Gastroesophageal sphincter (tissue), 4 donors: ENCODE measurements around the gene SLC4A8. TPM values are rescaled to one million over a fixed set of nuclear protein-coding genes. Genes with fewer than 3 reads are reported as not detected.

ENCODE experiments used
- ATAC-seq: fragments of 150-250 bp; one replicate; pipeline ENCODE4 v1.9.1; 2016; ENCODE audit warnings: mild to moderate bottlenecking, moderate library complexity
- H3K27ac ChIP-seq, 4 donors: fragments of 200-600 bp; sonication (generic) in 3 of 4; 1 replicate in 3 of 4; 2 replicates in 1 of 4; pipeline ENCODE4 v1.5.1; 2016 to 2019
- H3K27me3 ChIP-seq: fragments of 200-600 bp; sonication (generic); one replicate; pipeline ENCODE4 v1.5.1; 2019
- H3K36me3 ChIP-seq, 2 donors: fragments of 200-600 bp; sonication (generic); one replicate each; pipeline ENCODE4 v1.5.1; 2019; ENCODE audit warnings: control low read depth in 1 of 2
- H3K4me1 ChIP-seq, 3 donors: fragments of 200-600 bp; sonication (generic); 1 replicate in 2 of 3; 2 replicates in 1 of 3; pipeline ENCODE4 v1.5.1; 2016 to 2019; ENCODE audit warnings: control low read depth in 2 of 3
- H3K4me3 ChIP-seq, 2 donors: fragments of 200-600 bp; sonication (generic); one replicate each; pipeline ENCODE4 v1.5.1; 2019; ENCODE audit warnings: mild to moderate bottlenecking in 1 of 2, moderate library complexity in 1 of 2
- H3K9me3 ChIP-seq, 3 donors: fragments of 200-600 bp; sonication (generic); one replicate each; pipeline ENCODE4 v1.5.1; 2017 to 2019; ENCODE audit warnings: control low read depth in 2 of 3
- EP300 ChIP-seq: sonication (generic); formaldehyde crosslinking; IDR thresholded peaks from one replicate; pipeline ENCODE4 v1.6.1; 2017; ENCODE audit warnings: antibody characterized with exemption, mild to moderate bottlenecking
- POLR2A ChIP-seq, 2 donors: fragments of 450-650 bp; IDR thresholded peaks; one replicate each; pipeline ENCODE4 v1.6.1; 2017; ENCODE audit warnings: antibody characterized with exemption in 2 of 2, mild to moderate bottlenecking in 2 of 2, moderate library complexity in 1 of 2
- POLR2AphosphoS5 ChIP-seq: sonication (generic); formaldehyde crosslinking; IDR thresholded peaks from one replicate; pipeline ENCODE4 v1.6.1; 2017; ENCODE audit warnings: antibody characterized with exemption
- WGBS, 2 donors: methylation state at CpG; one replicate each; pipeline ENCODE4 v1.1.5; 2018; ENCODE audit warnings: low coverage in 1 of 2; 5-methylcytosine and 5-hydroxymethylcytosine counted together
- total RNA-seq, 4 donors: library from RNA; depleted of rRNA; stranded (reverse); fragments of >200 nt; gene quantifications; one replicate each; pipeline ENCODE4 v1.1.0, GENCODE V29; 2016
- TF ChIP-seq, protein P1 (sequence below), 4 experiments: fragments of 200-600 bp in 2 of 4; fragments of 450-650 bp in 2 of 4; sonication (generic) in 1 of 4; IDR thresholded peaks; one replicate each; pipeline ENCODE4 v1.5.1; 2017 to 2019; ENCODE audit warnings: antibody characterized with exemption in 4 of 4, mild to moderate bottlenecking in 2 of 4, moderate library complexity in 2 of 4

The SLC4A8 gene
- total RNA-seq, 4 donors from 2014 or later: 0.27 to 5.3 (median 0.76) TPM

GRCh38 chr12:51517800-51518199 is 93.2 kb downstream of the SLC4A8 start:
- TF ChIP-seq POLR2AphosphoS5 (no peak), POLR2A (IDR thresholded peaks at IDR 0.05) (no peak), EP300 (no peak)
- TF ChIP-seq, protein P1, sequence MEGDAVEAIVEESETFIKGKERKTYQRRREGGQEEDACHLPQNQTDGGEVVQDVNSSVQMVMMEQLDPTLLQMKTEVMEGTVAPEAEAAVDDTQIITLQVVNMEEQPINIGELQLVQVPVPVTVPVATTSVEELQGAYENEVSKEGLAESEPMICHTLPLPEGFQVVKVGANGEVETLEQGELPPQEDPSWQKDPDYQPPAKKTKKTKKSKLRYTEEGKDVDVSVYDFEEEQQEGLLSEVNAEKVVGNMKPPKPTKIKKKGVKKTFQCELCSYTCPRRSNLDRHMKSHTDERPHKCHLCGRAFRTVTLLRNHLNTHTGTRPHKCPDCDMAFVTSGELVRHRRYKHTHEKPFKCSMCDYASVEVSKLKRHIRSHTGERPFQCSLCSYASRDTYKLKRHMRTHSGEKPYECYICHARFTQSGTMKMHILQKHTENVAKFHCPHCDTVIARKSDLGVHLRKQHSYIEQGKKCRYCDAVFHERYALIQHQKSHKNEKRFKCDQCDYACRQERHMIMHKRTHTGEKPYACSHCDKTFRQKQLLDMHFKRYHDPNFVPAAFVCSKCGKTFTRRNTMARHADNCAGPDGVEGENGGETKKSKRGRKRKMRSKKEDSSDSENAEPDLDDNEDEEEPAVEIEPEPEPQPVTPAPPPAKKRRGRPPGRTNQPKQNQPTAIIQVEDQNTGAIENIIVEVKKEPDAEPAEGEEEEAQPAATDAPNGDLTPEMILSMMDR (IDR thresholded peaks at IDR 0.05): no peak
- no peak overlapping the region for H3K27ac ChIP-seq

GRCh38 chr12:51519755-51520154 is 95.1 kb downstream of the SLC4A8 start:
- TF ChIP-seq, protein P1 (IDR thresholded peaks at IDR 0.05): no peak
- TF ChIP-seq EP300 (no peak), POLR2AphosphoS5 (no peak), POLR2A (IDR thresholded peaks at IDR 0.05) (no peak)
- H3K36me3 ChIP-seq: no peaks in the 10 kb centered on the region
- WGBS, 2 donors: 91 to 100% methylated on average over 1 to 2 of the region's 2 CpGs
- H3K27me3 ChIP-seq: no peaks in the 10 kb centered on the region
- no peaks in the 10 kb centered on the region for H3K9me3 ChIP-seq
- no peak overlapping the region for H3K27ac ChIP-seq
- ATAC-seq: no peak
- H3K4me3 ChIP-seq: no peak overlapping the region
- H3K4me1 ChIP-seq: no peaks in the 10 kb centered on the region

More at GRCh38 chr12:51517800-51518199, 93.2 kb downstream of the SLC4A8 start:
- Histone ChIP-seq H3K36me3 (no peaks in the 10 kb centered on the region), H3K4me1 (no peaks in the 10 kb centered on the region), H3K27me3 (no peaks in the 10 kb centered on the region), H3K9me3 (no peaks in the 10 kb centered on the region), H3K4me3 (no peak overlapping the region)
- WGBS, 2 donors: 68 to 73% methylated on average over 6 of the region's 6 CpGs
- ATAC-seq: no peak

DNA sequence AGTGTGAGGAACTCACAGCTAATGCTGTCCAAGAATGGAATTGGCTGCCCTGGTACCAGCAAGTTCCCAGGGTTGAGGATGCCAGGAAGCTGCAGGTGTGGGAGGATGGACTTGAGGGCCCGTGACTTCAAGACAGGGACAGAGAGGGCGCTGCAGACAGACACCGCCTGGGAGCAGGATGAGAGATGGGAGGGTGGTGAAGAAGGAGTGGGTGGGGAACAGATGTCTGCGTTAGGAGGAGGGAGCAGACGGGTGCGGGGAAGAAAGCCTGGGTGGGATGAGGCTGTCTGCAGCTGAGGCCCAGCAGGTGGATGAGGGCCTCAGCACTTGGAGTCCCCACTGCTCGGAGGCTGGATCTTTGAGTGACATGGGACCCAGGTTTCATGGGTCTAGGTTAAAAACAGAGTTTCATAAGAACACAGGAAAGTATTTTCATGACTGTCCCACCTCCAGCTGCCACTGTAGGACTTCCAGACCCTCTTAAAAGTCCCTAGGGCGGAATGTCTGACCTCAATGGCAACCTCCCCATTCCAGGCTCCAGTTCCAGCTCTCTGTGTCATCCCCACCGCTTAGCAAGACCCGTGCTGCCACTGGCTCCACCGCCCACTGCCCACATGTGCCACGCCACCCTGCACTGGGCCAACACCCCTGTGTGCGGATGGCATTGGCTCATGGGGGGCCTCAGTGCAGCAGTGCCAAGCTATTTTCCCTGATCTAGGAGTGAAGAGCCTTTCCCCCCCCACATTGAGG is 96.1 kb downstream of the SLC4A8 start:
- TF ChIP-seq, protein P1 (IDR thresholded peaks at IDR 0.05): no peak
- TF ChIP-seq EP300 (no peak), POLR2A (IDR thresholded peaks at IDR 0.05) (no peak), POLR2AphosphoS5 (no peak)
- Histone ChIP-seq H3K27me3 (no peaks in the 10 kb centered on the region), H3K27ac (no peak overlapping the region), H3K36me3 (no peaks in the 10 kb centered on the region), H3K9me3 (no peaks in the 10 kb centered on the region), H3K4me3 (no peak overlapping the region), H3K4me1 (no peaks in the 10 kb centered on the region)
- 53 to 59% methylated on average over 8 to 9 of the region's 13 CpGs for WGBS, 2 donors
- ATAC-seq: no peak

DNA sequence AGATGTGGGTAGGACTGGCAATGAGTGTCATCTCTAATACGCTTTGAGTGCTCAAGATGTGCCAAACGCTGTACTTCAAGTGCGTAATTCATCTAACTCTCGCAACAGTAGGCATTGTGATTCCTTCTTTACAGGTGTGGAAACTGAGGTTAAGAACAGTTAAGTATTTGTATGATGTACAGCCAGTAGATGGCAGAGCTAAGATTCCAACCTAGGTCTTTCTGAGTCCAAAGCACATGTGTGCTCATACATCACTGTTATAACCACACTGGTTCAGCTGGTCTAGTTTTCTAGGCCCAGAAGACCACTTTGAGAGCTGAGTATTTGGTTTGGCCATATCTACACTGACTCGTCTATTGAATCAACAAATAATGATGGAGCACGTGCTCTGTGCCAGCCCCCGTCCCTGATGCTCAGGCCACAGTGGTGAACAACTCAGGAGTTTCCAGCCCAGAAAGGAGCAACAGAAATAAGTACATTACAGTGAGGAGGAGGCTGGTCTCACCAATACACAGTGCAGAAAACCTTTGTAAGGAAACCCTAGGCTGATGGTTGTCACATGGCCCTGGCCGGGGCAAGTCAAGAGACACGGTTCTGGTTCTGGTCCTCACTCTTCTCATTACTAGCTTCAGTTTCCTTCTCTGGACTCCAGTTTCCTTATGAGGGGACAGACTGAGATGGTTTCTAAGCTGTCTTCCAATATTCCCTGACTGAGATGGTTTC is 97.1 kb downstream of the SLC4A8 start:
- WGBS, 2 donors: 84 to 100% methylated on average over 5 to 7 of the region's 9 CpGs
- H3K27me3 ChIP-seq: no peaks in the 10 kb centered on the region
- H3K4me3 ChIP-seq: no peak overlapping the region
- H3K27ac ChIP-seq: no peak overlapping the region
- no peak for ATAC-seq
- H3K36me3 ChIP-seq: no peaks in the 10 kb centered on the region
- H3K9me3 ChIP-seq: no peaks in the 10 kb centered on the region
- TF ChIP-seq POLR2A (IDR thresholded peaks at IDR 0.05): no peak
- TF ChIP-seq, protein P1 (IDR thresholded peaks at IDR 0.05): no peak
- TF ChIP-seq POLR2AphosphoS5: no peak
- TF ChIP-seq EP300: no peak
- H3K4me1 ChIP-seq: no peaks in the 10 kb centered on the region
